HG03045 (cell line): ENCODE results near the gene TP53I11.

ENCODE experiments used
- ATAC-seq: cut with Tn5 transposase; IDR thresholded peaks from one replicate; pipeline ENCODE4 v1.9.1; 2021; ENCODE audit warnings: mild to moderate bottlenecking, moderate library complexity; ENCODE audit not compliant: unreplicated experiment

Gene TP53I11

DNA sequence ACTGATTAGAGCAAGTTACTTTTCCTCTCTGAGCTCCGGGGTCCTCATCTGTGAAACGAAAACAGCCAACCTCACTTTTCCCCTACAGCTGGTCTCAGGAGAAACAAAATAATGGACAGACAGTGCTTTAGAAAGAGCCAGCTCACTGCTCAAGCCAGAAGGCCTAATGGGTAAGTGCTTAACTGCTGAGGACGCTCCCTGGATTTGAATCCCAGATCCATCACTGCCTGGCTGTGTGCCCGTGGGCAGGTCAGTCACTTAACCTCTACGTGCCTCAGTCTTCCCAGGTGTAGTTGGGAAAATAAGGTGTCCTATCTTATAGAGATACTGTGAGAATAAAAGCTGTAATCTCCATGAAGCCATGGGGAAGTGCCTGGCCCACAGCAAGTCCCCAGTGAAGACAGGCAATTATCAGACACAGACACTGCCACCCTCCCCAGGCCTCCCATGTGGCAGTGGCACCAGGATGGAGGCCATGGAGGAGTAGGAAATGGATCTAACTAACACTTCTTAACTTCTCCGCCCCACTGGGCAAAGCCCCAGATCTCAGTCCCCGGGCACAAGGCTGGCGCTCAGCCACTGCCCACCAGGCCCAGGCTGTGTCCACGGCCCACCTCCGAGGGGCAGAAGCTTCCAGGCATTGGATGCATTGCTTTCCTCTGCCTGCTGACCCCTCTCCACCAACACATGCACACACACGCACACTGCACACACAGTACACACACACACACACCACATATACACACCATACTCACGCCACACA lies 9.2 kb downstream of the TP53I11 start:
- ATAC-seq = no peak

DNA sequence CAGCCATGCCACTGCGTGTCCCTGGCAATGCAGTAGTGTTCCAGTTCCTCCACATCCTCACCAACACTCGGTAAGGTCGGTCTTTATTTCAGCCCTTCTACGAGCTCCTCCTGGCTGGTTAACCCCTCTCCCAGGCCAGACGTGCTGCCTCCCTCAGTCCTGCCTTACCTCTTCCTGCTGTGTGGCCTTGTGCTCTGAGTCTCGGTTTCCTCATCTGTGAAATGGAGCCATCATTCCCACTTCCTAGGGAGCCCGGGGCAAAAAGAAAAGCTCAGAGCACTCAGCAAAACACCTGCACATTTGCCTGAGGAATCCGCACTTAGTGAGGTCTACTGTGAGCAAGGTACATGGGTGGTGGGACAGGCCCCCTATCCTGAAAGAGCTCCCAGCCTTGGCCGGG lies 9.8 kb downstream of the TP53I11 start:
- ATAC-seq = no peak

DNA sequence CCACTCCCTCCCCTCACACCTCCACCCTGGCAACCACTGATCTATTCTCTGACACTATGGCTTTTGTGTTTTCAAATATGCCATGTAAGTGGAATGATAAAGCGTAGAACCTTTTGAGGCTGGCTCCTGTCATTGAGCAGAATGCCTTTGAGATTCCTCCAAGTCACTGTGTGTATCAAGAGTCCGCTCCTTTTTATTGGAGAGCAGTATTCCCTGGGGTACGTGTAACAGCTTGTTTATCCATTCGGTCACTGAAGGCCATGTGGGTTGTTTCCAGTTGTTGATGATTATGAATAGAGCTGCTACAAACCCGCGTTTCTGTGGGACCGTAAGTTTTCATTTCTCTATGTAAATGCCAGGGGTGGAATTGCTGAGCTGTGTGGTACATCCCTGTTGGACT lies 10.3 kb downstream of the TP53I11 start:
- no peak for ATAC-seq

DNA sequence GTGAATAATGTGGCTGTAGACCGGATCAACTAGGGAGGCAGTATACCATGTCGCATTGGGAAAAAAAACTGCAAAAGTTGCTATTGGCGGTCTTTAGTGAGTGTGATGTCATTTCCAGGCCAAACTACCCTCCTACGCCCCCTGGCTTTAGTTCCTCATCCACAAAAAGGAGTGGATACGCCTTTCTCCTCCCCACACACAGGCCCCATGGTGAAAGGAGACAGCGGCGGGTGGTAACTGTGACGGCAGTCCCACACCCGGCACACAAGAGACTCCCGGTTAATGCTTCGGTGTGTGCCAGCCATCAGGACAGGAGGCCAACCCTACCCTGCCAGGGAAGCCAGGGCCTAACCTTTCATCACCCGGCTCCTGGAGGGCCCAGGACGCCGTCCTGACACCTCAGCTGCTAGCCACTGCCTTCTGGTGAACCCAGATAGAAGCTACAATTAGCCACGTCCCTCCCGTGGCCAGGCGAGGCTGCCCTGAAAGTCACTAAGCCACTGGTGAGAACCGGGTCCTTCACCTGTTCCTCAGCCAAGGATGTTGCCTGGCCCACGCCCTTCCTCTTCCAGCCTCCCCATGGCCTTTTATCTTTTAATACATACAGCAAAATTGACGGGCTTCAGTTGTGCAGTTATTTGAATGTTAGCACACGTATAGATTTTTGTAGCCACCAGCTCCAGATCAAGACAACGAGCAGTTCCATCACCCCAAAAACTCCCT lies 10.8 kb downstream of the TP53I11 start:
- ATAC-seq = no peak

DNA sequence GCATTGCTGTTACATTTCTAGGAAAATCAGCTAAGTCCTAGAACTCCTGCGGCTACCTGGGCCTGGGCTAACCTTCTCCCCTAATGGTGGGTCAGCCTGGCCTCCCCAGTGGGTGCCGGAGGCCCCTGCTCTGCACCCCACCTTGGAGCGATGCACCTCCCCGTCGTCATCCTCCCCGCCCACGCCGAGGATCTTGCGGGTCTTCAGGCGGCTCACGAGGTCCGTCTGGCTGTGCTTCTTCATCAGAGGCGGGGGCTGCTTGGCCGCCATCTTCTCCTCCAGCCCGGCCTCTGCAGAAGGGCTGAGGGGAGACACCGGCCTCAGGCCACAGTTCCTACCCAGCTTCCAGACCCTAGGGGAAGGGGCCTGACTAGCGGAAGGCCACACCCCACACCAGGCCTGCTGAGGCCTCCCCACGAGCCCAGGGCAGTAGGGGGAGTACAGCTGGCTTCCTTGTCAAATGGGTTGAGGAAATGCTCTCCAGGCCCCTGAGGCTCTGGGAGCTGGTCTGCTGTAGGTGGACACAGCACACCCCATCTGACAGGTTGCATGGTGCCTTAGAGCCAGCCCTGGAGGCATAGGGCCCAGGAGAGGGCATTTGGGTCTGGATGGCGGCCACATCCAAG lies 12.5 kb downstream of the TP53I11 start:
- no peak for ATAC-seq

DNA sequence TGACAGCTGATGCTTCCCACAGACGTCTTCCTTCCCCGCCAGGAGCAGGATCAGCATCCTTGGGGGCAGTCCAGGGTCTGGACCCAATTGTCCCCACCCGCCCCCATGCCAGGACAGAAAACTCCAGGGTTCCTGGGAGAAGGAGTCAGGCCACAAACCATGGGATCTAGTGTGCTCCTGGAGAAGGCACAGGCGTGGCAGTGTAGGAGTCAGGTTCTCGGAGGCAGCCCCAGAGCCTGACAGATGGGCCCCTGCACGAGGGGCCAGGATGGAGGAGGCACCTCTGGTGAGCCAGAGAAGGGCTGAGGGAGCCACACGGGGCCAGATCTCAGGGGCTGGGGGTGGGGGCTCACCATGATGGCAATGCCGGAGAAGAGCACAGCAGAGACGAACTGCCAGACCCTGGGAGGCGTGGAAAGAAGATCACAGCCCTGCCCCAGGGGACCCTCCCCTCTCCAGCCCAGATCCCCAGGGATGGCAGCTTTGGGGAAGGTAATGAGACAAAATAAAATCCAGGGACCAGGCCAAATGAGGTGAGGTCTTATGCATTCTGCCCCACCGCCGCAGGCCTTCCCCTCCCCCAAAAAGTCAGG lies 13.6 kb downstream of the TP53I11 start:
- ATAC-seq = no peak

DNA sequence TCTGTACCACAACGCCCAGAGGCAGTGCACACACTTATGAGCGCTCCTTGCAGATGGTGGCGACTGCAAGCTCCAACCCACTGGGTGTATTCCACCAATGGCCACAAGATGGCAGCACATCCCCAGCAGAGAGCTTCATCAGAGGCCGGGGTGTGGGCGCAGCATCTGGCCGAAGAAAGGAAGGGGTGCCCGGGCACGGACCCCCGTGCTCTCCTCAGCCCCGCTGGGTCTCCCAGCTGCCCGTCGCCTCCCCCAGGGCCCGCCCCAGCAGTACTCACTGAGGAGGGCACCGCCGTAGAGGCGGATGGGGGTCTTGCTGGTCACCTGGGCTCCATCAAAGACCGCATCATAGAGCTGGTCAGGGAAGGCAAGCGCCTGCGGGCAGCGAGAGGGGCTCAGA lies 14.2 kb downstream of the TP53I11 start:
- ATAC-seq = no peak

DNA sequence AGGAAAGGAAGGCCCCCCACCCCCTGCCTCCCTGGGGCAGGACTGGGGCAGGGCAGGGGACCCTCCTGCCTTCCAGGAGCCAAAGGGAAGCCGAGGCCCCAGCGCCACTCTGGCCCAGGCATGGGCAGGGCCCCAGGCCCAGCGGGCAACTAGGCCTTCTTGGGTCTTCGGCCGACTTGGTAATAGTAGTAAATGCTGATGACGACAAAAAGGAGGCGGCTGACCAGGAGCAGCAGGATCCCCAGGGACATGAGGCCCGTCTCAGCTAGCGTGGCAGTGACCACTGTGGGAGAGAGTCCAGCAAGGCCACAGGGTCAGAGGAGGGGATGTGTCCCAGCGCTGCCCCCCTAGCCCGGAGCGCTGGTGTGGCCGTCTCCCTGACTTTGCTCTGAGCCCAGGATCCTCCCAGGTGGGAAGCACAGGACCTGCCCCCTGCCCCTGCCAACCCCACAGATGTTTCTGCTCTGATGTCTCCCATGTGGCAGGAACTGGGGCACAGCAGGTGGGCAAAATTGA lies 15.9 kb downstream of the TP53I11 start:
- no peak for ATAC-seq

DNA sequence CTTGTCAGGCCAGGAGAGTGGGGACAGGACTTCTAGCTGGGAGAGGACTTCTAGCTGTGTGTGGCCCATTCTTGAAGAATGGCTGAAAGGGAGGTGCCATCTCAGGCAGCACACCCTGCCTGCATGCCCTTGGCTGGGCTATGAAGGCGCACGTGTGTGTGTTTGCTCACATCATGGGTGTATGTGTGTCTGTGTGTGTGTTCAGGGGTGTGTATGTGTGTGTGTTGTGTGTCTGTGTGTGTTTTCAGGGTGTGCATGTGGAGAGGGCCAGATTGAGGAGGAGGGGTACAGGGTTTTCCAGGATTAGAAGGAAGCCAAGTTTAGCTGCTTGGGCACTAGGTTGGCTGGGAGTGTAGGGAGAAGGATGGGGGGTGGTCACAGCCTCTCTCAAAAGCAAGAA lies 16.6 kb downstream of the TP53I11 start:
- ATAC-seq = no peak

DNA sequence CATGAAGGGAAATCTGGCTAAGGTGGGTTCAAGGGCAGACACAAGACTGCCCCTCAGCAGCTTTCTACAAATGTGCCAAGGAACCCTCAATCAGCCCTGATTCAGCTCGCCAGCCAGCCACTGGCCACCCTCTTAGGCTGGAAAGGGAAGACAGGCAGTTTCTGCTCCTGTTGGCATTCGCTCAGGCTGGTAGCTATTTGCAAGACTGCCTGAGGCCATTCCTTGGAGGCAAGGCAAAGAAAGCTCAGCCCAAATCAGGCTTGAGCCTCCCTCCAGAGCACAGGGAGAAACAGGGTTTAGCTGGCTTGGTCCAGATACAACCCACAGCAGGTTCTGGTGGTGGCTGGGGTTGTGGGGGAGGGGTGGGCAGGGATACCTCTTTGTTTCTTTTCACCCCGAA lies 19.2 kb downstream of the TP53I11 start:
- ATAC-seq = no peak

DNA sequence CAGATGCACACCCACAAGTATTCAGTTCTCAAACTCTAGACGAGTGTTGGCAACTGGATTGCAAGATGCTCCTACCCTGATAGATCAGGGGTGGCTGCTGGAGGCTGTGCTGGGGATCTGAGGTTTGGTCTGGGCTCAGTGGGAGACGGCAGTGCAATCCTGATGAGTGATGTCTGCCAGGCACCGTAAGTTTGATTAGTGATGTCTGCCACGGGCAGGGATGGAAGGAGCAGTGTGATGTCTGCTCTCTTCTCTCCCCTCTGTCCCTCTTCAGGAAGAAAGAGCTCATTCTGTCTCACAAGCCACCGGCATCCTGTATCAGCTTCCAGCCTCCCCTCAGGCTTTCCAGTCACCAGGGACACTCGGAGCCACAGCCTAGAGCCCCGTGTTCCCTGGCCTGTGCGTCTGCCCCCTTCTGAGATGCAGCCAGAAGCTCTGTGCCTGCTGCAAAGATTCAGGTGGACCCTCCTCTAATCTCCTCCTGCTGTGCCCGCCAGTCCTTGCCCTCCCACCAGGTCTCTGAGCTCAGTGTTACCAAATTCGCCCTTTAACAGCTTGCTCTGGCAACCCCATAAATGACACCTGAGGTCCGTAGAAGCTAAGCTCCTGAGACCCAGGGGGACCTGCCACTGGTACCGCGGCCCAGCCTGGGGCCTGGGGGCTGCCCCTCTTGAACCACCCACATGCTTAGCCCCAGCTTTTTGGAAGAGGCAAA lies 19.9 kb downstream of the TP53I11 start:
- no peak for ATAC-seq

DNA sequence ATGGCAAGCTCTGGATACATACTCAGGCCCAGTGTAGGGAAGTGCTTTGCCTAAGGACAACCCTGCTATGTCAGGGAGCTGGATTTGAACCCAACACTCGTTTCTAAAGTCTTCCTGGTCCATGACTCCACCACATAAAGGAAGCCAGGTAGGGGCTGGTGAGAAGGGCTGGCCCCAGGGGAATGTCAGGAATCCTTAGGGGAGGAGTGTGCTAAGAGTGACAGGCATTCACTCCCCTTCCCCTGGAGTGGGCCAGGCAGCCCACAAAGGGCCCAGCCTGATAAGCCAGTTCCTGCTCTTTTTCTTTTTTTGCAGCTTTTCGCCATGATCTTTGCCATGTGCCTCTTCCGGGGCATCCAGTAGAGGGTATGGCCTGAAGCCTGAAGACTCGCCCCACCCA lies 21.9 kb downstream of the TP53I11 start:
- no peak for ATAC-seq

DNA sequence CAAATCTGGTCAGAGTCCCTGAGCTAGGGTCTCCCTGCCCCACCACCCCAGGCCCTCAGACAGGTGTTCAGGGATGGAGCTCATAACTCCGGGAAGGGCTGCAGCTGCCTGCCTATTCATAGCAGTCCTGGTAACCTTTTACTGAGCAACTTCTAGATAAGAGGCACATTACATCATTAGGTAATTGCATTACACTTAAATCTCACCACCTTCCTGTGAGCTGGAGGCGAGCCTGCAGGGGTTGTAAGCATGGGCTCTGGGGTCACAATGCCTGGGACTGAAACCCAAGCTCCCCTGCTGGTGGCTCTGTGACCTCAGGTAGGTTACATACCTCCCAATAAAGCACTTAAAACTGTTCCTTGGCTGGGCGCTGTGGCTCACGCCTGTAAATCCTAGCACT lies 22.5 kb downstream of the TP53I11 start:
- no peak for ATAC-seq

DNA sequence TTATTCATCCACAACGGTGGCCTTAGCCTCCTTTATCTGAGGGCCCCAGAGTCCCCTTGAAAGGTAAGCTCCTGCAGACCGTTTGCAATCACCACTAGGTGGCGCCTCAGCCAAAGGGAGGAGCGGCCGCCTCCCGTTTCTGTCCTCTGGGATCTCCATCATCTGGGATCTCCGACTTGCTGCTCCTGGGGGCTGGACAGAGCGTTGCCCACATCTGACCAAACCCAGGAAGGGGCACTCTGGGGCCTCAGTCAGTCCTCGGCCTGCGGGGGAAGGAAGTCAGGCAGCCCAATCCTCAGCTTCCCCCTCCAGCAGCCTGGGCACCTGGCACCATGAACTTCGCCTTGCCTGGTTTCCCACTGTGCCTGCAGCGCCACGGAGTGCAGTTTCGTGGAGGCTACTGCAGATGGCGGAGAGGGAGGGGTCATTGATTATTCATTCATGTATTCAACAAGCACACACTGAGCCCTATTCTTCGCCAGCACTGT lies 23.5 kb downstream of the TP53I11 start:
- ATAC-seq = no peak

DNA sequence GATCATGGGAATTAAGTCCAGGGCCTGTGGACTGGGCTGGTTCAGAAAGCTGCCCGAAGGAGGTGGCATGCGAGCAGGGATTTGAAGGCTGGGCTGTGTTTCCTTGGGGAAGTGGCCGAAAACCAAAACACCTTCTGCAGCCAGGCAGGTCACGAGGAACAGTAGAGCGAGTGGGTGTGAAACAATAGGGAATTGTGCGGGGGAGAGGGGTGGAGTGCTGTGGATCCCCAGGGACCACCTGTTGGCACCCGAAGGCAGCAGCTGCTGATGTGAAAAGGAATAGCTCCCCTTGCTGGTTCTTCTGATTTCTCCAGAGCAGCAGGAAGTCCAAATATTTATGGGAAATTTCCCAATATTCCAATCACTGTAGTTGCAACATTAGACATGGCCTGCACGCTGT lies 24.6 kb downstream of the TP53I11 start:
- ATAC-seq = no peak

DNA sequence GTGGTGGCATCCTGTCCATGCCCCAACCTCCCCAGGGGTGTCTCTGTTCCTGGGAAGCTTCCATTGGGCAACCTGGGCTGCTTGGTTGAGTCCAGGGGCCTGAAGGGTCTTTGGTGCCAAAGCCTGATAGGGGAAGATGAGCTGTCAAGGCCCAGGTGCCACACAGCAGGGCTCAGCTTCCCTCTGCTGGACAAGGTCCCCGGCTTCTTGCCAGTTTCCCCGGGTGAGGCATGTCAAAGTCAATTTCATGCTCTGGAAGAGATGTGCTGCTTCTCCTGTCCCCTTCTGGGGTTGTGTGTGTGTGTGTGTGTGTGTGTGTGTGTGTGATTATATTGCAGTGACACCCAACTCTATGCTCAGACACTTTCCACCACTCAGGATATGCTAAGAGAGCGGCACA lies 26.9 kb downstream of the TP53I11 start:
- ATAC-seq = no peak

DNA sequence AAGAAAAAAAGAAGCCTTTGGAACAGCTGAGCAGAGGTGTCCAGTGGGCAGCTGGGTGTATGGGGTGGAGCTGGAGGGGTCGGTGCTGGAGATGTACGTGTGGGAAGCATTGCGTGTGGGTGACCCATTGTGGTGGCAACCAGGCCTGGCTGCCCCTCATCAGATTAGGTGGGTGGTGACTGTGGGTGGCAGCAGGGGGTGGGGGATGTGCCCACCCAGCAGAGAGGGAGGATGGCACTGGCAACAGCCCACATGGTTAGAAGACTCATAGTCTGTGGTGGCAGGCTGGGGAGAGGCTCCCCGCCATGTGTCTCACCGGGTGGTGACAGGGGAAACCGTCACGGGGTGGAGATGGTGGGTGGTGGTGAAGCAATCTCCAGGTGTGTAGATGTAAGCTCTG lies 27.6 kb downstream of the TP53I11 start:
- no peak for ATAC-seq

DNA sequence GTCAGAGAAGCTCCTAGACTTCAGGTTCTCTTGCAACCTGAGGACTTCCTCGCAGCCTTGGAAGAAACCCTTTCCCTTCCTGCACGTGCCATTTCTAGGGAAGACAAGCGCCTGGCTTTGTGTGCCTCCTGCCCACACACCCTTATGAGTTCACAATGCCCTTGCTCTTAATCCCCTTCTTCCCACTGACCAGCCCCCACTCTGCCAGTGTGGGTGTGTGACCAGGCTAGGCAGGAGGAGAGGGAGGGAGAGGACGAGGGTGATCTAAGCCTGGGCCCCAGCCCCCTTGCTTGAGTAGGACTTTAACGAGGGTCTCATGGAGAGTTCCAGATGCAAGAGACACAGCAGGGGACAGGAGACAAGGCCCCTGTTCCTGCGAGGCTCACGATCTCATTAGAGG lies 30.2 kb downstream of the TP53I11 start:
- ATAC-seq = no peak

DNA sequence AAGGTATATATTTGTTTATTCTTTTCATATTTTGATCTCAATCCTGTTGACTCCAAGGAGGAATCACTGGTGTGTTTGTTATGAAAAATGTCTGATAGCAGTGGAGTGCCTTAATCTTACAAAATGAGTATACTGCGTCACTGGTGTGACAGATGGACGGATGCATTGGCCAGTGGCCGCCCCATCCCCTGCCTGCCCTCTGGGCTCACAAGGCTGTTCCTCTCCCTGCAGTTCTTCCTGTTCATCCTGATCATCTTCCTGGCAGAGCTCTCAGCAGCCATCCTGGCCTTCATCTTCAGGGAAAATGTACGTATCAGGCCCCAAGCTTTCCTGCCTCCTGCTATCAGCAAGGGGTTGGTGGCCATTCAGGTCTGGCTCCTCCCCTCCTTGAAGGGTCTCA lies 32.9 kb downstream of the TP53I11 start:
- ATAC-seq = no peak

DNA sequence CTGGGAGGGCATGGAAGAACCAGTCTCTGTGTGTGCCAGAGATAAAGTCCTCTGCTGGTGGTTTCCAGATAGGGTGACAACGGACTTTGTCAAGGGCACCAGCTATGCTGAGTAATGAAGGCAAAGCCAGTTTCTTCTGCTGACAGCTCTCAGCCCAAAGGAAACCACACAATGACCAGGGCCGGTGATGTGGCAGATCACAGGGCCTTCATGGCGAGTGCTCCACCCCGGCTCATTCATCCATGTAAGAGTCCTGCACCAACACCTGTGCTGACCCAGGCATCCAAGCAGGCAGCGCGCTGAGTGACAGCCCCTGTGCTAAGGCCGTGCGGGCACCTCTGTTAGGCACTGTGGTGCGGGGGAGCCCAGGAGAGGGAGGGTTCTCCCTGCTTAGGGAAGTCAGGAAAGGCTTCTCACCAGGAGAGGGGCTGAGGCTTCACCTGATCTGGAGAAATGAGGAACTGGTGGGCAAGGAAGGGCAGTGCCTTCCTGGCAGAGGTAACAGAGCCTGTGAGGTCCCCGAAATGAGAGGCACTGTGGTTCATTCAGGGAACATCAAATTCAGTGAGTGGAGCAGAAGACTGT lies 33.8 kb downstream of the TP53I11 start:
- no peak for ATAC-seq
